ENCODE data around the gene FSTL5. TPM values are rescaled to one million over a fixed set of nuclear protein-coding genes. Genes with fewer than 3 reads are reported as not detected.

The FSTL5 gene
- total RNA-seq, 2 donors from 2014 or later: not detected

- Histone ChIP-seq H3K4me3 (no peak overlapping the region), H3K27me3 (replicated peaks; ENCODE audit: insufficient read depth) (no peaks in the 10 kb centered on the region), H3K9me3 (no peaks in the 10 kb centered on the region), H3K27ac (no peak overlapping the region), H3K36me3 (no peaks in the 10 kb centered on the region), H3K4me1 (ENCODE audit: control insufficient read depth in 1 of 2, low read depth in 2 of 2) (no peaks in the 10 kb centered on the region)
- TF ChIP-seq CTCF (IDR thresholded peaks at IDR 0.05): no peak
- DNase-seq (ENCODE audit: low spot score) (no peak), ATAC-seq (ENCODE audit: insufficient number of reproducible peaks, low FRiP score, low read depth) (no peak)
These were observed 705.9 kb downstream of the FSTL5 start for GRCh38 chr4:161457906-161458305.

GRCh38 chr4:161457311-161457710, 706.5 kb downstream of the FSTL5 start:
- no peaks in the 10 kb centered on the region for H3K36me3 ChIP-seq
- H3K27ac ChIP-seq: no peak overlapping the region
- no peaks in the 10 kb centered on the region for H3K27me3 ChIP-seq (replicated peaks; ENCODE audit: insufficient read depth)
- DNase-seq (ENCODE audit: low spot score): no peak
- no peak overlapping the region for H3K4me3 ChIP-seq
- H3K9me3 ChIP-seq: no peaks in the 10 kb centered on the region
- ATAC-seq (ENCODE audit: insufficient number of reproducible peaks, low FRiP score, low read depth): no peak
- TF ChIP-seq CTCF (IDR thresholded peaks at IDR 0.05): no peak
- no peaks in the 10 kb centered on the region for H3K4me1 ChIP-seq (ENCODE audit: control insufficient read depth in 1 of 2, low read depth in 2 of 2)

GRCh38 chr4:161454860-161455259, 708.9 kb downstream of the FSTL5 start:
- no peak overlapping the region for H3K4me3 ChIP-seq
- H3K27me3 ChIP-seq (replicated peaks; ENCODE audit: insufficient read depth): no peaks in the 10 kb centered on the region
- TF ChIP-seq CTCF (IDR thresholded peaks at IDR 0.05): no peak
- H3K27ac ChIP-seq: no peak overlapping the region
- no peaks in the 10 kb centered on the region for H3K4me1 ChIP-seq (ENCODE audit: control insufficient read depth in 1 of 2, low read depth in 2 of 2)
- ATAC-seq (ENCODE audit: insufficient number of reproducible peaks, low FRiP score, low read depth) (no peak), DNase-seq (ENCODE audit: low spot score) (no peak)
- no peaks in the 10 kb centered on the region for H3K36me3 ChIP-seq
- H3K9me3 ChIP-seq: no peaks in the 10 kb centered on the region

GRCh38 chr4:161448550-161449180, 715.1 kb downstream of the FSTL5 start:
- peak overlapping the region; percentile 18 for H3K4me3 ChIP-seq
- no peak overlapping the region for H3K27ac ChIP-seq
- no peak for TF ChIP-seq CTCF (IDR thresholded peaks at IDR 0.05)
- no peaks in the 10 kb centered on the region for H3K9me3 ChIP-seq
- H3K4me1 ChIP-seq (ENCODE audit: control insufficient read depth in 1 of 2, low read depth in 2 of 2): no peaks in the 10 kb centered on the region
- no peaks in the 10 kb centered on the region for H3K36me3 ChIP-seq
- ATAC-seq (ENCODE audit: insufficient number of reproducible peaks, low FRiP score, low read depth) (no peak), DNase-seq (ENCODE audit: low spot score) (no peak)
- no peaks in the 10 kb centered on the region for H3K27me3 ChIP-seq (replicated peaks; ENCODE audit: insufficient read depth)

GRCh38 chr4:161444626-161445025, 719.2 kb downstream of the FSTL5 start:
- no peak for TF ChIP-seq CTCF (IDR thresholded peaks at IDR 0.05)
- no peak for DNase-seq (ENCODE audit: low spot score)
- H3K4me1 ChIP-seq (ENCODE audit: control insufficient read depth in 1 of 2, low read depth in 2 of 2): no peaks in the 10 kb centered on the region
- no peaks in the 10 kb centered on the region for H3K9me3 ChIP-seq
- H3K4me3 ChIP-seq: no peak overlapping the region
- H3K36me3 ChIP-seq: no peaks in the 10 kb centered on the region
- no peak overlapping the region for H3K27ac ChIP-seq
- no peak for ATAC-seq (ENCODE audit: insufficient number of reproducible peaks, low FRiP score, low read depth)
- H3K27me3 ChIP-seq (replicated peaks; ENCODE audit: insufficient read depth): no peaks in the 10 kb centered on the region

Data from thoracic aorta (tissue), 2 donors.